HG02970 (cell line): ENCODE results near the gene MACROD2.

Experiments
- ATAC-seq: cut with Tn5 transposase; IDR thresholded peaks from one replicate; pipeline ENCODE4 v1.9.1; 2021; ENCODE audit warnings: mild to moderate bottlenecking, moderate library complexity, moderate number of reproducible peaks; ENCODE audit not compliant: unreplicated experiment, low FRiP score

MACROD2 gene

DNA sequence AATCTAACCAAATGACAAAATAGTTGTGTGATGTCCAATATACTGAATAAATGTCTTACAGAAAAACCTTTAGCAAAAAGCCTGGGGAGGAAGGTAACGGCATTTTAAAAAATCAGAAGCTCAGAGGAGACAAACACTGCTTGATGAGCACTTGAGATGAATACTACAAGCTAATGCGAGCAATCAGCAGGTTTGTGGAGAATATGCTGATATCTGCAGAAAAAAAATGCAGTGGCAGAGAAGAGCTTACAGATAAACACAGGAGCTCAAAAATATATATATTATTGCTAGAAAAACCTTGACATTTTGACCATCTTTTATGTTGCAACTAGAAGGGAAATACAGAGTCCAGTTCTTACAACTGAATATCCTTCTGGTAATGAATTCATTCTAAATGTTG is 1605.2 kb downstream of the MACROD2 start:
- no peak for ATAC-seq

DNA sequence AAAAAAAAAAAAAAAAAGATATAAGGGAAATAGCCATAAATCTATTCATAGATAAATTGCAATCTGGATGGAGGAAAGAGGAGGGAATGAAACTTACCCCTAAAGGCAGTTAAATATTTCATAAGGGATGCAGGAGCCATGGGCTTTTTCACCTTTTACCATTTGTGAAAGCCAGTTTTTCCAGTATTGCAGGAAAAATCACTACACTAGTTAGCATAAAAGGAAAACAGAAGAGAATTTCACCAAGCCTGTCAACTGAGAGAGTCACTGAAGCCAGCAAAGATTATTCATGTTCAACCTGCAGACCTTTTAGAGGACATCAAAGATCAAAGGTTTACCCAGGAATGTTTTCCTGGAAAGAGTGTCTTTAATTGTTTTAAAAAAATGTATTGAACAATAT is 1608.2 kb downstream of the MACROD2 start:
- no peak for ATAC-seq

GRCh38 chr20:15603978-15604805 is 1608.9 kb downstream of the MACROD2 start:
- ATAC-seq = no peak

GRCh38 chr20:15609921-15610320 is 1614.6 kb downstream of the MACROD2 start:
- no peak for ATAC-seq

GRCh38 chr20:15610787-15611186 is 1615.5 kb downstream of the MACROD2 start:
- no peak for ATAC-seq

DNA sequence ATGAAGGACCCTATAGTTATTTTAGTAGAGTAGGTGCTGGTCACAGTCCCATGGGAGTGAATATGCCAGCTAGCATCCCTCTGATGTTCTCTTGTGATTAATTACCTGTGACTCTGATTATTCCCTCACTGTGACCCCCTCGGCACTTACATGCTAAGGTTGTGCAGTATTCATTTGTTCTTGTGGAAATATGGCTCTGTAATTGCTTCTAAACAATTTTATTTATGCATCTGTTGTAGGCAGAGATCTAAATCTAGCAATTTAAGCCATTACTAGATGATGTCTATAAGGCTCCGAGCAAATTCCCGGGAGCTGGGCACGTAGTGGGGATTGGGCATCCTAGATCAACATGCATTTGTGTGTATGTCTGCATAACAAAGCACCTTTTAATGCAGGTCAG is 1616.2 kb downstream of the MACROD2 start:
- no peak for ATAC-seq

GRCh38 chr20:15612198-15612597 is 1616.9 kb downstream of the MACROD2 start:
- no peak for ATAC-seq

- ATAC-seq = no peak
Measured at GRCh38 chr20:15612769-15613168, 1617.5 kb downstream of the MACROD2 start.

- ATAC-seq = no peak
Measured at GRCh38 chr20:15613530-15613929, 1618.2 kb downstream of the MACROD2 start.

DNA sequence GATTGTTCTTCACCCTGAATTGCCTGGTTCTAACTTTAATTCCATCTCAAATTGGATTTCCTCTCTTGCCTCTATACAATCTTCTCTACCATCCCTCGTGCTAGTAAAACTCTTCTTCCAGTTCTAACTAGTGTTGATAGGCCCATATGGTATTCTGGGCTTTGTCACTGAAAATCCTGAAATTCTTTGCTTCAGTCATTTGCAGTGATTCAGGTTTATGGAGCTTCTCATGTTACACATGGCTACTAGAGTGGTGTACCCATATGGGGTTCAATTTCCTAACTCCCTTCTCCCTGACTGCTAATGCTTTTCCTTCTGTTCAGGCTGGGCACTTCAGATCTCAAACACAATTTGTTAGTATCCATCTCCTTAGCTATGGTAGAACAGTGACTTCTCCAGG is 1621.3 kb downstream of the MACROD2 start:
- no peak for ATAC-seq

GRCh38 chr20:15618110-15618509 is 1622.8 kb downstream of the MACROD2 start:
- no peak for ATAC-seq

DNA sequence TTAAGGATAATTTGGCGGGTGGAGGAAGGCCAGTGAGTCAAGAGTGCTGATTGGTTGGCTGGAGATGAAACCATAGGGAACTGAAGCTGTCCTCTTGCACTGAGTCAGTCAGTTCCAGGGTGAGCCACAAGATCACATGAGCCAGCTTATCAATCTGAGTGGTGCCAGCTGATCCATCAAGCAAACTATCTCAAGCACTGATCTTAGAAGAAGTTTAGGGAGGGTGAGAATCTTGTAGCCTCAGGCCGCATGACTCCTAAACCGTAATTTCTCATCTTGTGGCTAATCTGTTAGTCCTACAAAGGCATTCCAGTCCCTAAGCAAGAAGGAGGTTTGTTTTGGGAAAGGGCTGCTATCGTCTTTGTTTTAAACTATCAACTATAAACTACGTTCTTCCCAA is 1623.6 kb downstream of the MACROD2 start:
- ATAC-seq = no peak

- ATAC-seq = no peak
Measured at GRCh38 chr20:15619341-15619740, 1624.0 kb downstream of the MACROD2 start.

- no peak for ATAC-seq
Measured at GRCh38 chr20:15619816-15620215, 1624.5 kb downstream of the MACROD2 start.

GRCh38 chr20:15622368-15622767 is 1627.1 kb downstream of the MACROD2 start:
- no peak for ATAC-seq

DNA sequence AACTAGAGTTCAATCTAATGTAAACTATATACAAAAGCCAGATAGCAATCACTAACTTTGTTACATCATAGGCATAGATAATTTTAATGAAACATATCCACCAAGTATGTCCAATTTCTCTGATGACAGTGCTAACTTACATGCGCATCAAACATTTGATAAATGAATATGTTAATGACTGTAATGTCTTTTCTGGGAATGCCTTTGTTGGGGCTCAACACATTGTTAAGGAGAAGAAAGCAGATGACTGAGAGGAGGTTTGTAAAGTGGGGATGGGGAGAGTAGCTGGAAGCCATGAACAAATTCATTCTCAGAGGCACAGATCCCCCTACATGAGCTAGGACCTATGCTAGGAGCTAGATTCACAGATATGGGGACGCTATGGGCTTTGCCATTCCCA is 1627.9 kb downstream of the MACROD2 start:
- ATAC-seq = no peak

DNA sequence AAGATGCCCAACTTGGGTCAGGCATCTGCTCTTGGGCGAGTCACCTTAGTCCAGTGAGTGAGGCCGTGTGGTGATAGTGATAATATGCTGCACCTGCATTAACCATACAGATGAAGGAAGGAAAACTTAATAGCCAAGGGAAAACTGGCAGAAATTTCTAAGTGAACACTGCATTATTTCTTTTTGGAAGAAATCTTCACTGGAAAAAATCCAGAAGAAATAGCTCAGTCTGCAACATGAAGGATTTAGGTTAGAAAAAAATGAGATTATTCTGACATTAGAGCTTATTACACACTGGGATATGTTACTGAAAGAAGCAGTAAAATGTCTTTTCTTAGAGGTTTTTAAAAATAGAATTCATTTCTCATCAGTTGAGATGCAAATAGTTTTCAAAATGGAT is 1630.7 kb downstream of the MACROD2 start:
- no peak for ATAC-seq

DNA sequence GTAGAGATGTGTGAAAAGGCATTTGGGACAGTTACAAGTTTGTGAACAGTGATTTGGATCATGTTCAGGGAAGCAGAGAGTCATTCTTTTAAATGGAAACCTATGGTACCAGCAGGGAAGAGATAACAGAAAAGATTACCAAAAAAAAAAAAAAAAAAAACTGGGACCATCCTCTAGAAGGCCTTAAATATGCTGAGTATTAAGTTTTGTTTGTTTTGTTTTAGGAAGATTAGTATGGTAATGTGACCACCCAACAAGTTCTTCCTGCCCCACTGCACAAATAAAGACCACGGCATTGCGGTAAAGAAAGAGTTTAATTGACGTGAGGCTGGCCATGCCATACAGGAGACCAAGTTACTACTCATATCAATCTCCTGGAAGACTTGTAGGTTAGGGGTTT is 1631.8 kb downstream of the MACROD2 start:
- no peak for ATAC-seq

DNA sequence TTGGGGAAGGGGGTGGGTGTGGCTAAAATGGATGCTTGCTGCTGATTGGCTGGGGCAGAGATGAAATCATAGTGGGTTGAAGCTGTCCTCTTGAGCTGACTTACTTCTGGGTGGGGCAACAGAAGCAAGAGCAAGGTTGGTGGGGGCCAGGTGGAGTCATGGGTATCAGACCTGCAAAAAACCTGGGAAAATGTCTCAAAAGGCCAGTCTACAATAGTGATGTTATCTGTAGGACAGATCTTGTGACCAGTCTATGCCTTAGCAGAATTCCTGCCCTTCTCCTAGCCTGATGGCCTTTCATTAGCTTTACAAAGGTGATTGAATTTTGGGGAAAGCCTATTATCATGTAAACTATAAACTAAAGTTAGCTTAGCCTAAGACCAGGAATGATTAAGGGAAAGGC is 1632.2 kb downstream of the MACROD2 start:
- ATAC-seq = no peak

- no peak for ATAC-seq
Measured at GRCh38 chr20:15628851-15629353, 1633.6 kb downstream of the MACROD2 start.

- no peak for ATAC-seq
Measured at GRCh38 chr20:15630360-15630759, 1635.0 kb downstream of the MACROD2 start.

GRCh38 chr20:15632680-15633079 is 1637.4 kb downstream of the MACROD2 start:
- ATAC-seq = no peak
